ENCODE measurements around the gene NAPSA. TPM values are rescaled to one million over a fixed set of nuclear protein-coding genes. Genes with fewer than 3 reads are reported as not detected.

The NAPSA gene
- total and polyA plus RNA-seq, 2 donors (not counting 1 experiment from before 2014, with no cell fraction given), result 0.03 to 0.17 TPM

DNA sequence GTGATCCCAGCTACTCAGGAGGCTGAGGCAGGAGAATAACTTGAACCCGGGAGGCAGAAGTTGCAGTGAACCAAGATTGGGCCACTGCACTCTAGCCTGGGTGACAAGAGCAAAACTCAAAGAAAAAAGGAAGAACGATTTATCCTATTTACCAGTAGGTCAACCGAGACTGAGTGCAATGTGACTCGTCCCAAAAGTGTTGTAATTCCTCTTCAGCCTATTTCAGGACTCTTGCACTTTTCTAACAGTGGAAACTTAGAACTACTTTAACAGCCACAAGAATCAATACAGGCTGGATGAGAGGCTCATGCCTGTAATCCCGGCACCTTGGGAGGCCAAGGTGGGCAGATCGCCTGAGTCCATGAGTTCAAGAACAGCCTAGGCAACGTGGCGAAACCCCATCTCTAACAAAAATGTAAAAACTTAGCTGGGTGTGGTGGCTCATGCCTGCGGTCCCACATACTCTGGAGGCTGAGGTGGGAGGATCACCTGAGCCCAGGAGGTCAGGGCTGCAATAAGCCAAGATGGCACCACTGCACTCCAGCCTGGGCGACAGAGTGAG, 6.6 kb upstream of the NAPSA start:
- DNase-seq (ENCODE audit: low read depth in 2 of 2), result no peak
- no peaks in the 10 kb centered on the region for H3K36me3 ChIP-seq (ENCODE audit: control insufficient read depth, insufficient read depth, low read length)
- TF ChIP-seq, protein P1, sequence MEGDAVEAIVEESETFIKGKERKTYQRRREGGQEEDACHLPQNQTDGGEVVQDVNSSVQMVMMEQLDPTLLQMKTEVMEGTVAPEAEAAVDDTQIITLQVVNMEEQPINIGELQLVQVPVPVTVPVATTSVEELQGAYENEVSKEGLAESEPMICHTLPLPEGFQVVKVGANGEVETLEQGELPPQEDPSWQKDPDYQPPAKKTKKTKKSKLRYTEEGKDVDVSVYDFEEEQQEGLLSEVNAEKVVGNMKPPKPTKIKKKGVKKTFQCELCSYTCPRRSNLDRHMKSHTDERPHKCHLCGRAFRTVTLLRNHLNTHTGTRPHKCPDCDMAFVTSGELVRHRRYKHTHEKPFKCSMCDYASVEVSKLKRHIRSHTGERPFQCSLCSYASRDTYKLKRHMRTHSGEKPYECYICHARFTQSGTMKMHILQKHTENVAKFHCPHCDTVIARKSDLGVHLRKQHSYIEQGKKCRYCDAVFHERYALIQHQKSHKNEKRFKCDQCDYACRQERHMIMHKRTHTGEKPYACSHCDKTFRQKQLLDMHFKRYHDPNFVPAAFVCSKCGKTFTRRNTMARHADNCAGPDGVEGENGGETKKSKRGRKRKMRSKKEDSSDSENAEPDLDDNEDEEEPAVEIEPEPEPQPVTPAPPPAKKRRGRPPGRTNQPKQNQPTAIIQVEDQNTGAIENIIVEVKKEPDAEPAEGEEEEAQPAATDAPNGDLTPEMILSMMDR (conservative IDR thresholded peaks at IDR 0.05 in 1 of 2, IDR thresholded peaks at IDR 0.05 in 1 of 2; ENCODE audit: low read depth in 1 of 2, low read length in 2 of 2), result no peak
- no peak for TF ChIP-seq EZH2 (IDR thresholded peaks at IDR 0.05; ENCODE audit: low read length, missing control alignments)

DNA sequence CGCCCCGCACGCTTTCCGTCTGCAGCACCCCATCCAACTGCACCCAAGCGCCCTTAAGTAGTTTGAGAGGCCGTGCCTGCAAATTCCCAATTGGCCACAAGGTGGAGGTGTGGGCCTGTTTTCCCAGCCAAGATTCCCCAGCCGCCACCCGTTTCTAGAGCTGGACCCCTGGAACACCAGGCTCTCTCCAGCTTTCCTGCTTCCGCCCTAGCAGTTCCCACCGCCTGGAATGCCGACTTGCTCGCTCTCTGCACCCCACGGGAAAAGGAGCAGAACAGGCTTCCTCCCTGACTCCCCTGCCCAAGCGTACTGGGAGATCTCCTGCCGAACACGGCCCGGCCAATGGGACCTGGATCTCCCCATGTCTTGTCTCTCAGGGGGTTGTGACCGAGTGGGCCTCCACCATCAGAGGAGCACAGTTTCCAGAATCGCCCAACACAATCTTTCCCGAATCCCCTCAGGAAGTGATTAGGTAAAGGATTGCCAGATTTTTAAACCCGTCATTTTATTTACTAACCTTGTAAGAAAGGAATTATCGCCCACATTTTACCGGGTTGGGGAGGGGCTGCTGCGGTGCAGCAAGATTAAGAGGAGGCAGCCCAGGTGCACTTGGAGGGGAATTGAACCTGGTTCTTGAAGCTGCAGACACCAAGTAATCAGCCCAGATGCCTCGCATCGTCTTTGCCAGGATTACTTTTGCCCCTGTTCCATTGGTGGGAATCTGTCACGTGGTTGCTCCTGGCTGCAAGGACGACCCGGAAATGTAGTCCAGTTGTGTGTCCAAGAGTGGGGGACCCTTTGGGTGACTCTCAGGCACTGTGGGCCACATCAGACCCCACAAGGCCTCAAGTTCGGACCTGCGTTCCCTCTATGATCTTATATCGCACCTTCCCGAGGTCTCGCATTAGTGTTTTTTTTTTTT, 3.5 kb upstream of the NAPSA start:
- H4K20me1 ChIP-seq (ENCODE audit: control insufficient read depth, extremely low read depth, insufficient read depth, low read length), result no peaks in the 10 kb centered on the region

More for the DNA sequence above, 6.6 kb upstream of the NAPSA start:
- no peaks in the 10 kb centered on the region for H3K9me3 ChIP-seq (ENCODE audit: control insufficient read depth, insufficient read depth, low read depth, low read length)
- no peaks in the 10 kb centered on the region for H3K79me2 ChIP-seq (ENCODE audit: control insufficient read depth, insufficient read depth, low read length)
- H3K4me3 ChIP-seq (replicated peaks in 1 of 4; ENCODE audit: control extremely low read depth in 1 of 4, insufficient read depth in 1 of 4, low read depth in 3 of 4, low read length in 4 of 4), result no peak overlapping the region
- H3K27me3 ChIP-seq (ENCODE audit: control insufficient read depth, insufficient read depth, low read length), result no peaks in the 10 kb centered on the region
- no peak overlapping the region for H3K4me2 ChIP-seq (ENCODE audit: extremely low read depth, insufficient read depth, low read length)
- H2AFZ ChIP-seq (ENCODE audit: low read length), result no peak overlapping the region
- H3K4me1 ChIP-seq (ENCODE audit: control insufficient read depth, extremely low read depth, insufficient read depth, low read length), result peaks cover 2% of the 10 kb centered on the region
- no peak overlapping the region for H3K9ac ChIP-seq (ENCODE audit: insufficient read depth, low read length)
- no peak overlapping the region for H3K27ac ChIP-seq (ENCODE audit: insufficient read depth, low read length)
- no peaks in the 10 kb centered on the region for H4K20me1 ChIP-seq (ENCODE audit: control insufficient read depth, extremely low read depth, insufficient read depth, low read length)

More for the DNA sequence above, 3.5 kb upstream of the NAPSA start:
- peak overlapping the region; percentile 56 for H3K27ac ChIP-seq (ENCODE audit: insufficient read depth, low read length)
- peak overlapping the region; percentile 98 for H3K4me2 ChIP-seq (ENCODE audit: extremely low read depth, insufficient read depth, low read length)
- H3K79me2 ChIP-seq (ENCODE audit: control insufficient read depth, insufficient read depth, low read length), result no peaks in the 10 kb centered on the region
- TF ChIP-seq, protein P1 (conservative IDR thresholded peaks at IDR 0.05 in 1 of 2, IDR thresholded peaks at IDR 0.05 in 1 of 2; ENCODE audit: low read depth in 1 of 2, low read length in 2 of 2), result peak; percentile 75 to 81
- TF ChIP-seq EZH2 (IDR thresholded peaks at IDR 0.05; ENCODE audit: low read length, missing control alignments), result no peak
- no peaks in the 10 kb centered on the region for H3K27me3 ChIP-seq (ENCODE audit: control insufficient read depth, insufficient read depth, low read length)
- H3K9ac ChIP-seq (ENCODE audit: insufficient read depth, low read length), result peak overlapping the region; percentile 45
- H3K4me1 ChIP-seq (ENCODE audit: control insufficient read depth, extremely low read depth, insufficient read depth, low read length), result peaks cover 2% of the 10 kb centered on the region
- peak overlapping the region; percentile 67 to 81 (median 76) for H3K4me3 ChIP-seq (replicated peaks in 1 of 4; ENCODE audit: control extremely low read depth in 1 of 4, insufficient read depth in 1 of 4, low read depth in 3 of 4, low read length in 4 of 4)
- peak overlapping the region; percentile 99 for H2AFZ ChIP-seq (ENCODE audit: low read length)
- H3K36me3 ChIP-seq (ENCODE audit: control insufficient read depth, insufficient read depth, low read length), result no peaks in the 10 kb centered on the region
- DNase-seq (ENCODE audit: low read depth in 2 of 2), result peak; percentile 78 to 85
- H3K9me3 ChIP-seq (ENCODE audit: control insufficient read depth, insufficient read depth, low read depth, low read length), result no peaks in the 10 kb centered on the region

Data from fibroblast of lung (primary cell).